HCEC 1CT (cell line): ENCODE results near the gene ZDHHC14.
"Not testable (repeated sequence)": the region's sequence is repeated elsewhere in the genome, so short reads cannot be mapped to it uniquely, and the experiment has no call there.

Experiments used
- DNase-seq: peaks from one replicate; pipeline ENCODE4 v3.0.0-alpha.2; 2017

Gene ZDHHC14

GRCh38 chr6:157709555-157709954 is 328.6 kb downstream of the ZDHHC14 start:
- no peak for DNase-seq

GRCh38 chr6:157710604-157711003 is 329.6 kb downstream of the ZDHHC14 start:
- peak; percentile 55 for DNase-seq

GRCh38 chr6:157711060-157711459 is 330.1 kb downstream of the ZDHHC14 start:
- no peak for DNase-seq

GRCh38 chr6:157712585-157713295 is 331.8 kb downstream of the ZDHHC14 start:
- DNase-seq: no peak

- DNase-seq: no peak
Observed at GRCh38 chr6:157713451-157714152, 332.6 kb downstream of the ZDHHC14 start.

DNA sequence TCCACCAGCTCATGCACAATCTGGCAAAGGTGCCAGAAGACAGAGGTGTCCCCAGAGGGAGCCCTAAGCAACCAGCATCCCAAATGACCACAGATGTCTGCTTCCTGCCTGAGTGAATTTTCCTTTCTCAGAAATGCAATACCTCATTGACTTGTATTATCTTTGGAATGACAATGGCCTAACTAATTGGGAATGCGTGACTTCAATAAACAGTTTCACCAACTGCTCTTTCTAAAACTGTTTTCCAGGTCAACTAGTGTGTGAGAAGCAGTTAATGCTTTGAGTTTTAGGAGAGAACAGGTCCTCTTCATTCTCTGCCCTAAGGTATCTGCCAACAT is 333.1 kb downstream of the ZDHHC14 start:
- peak; percentile 50 for DNase-seq

- DNase-seq: peak; percentile 94
Observed at GRCh38 chr6:157715728-157716164, 334.8 kb downstream of the ZDHHC14 start.

DNA sequence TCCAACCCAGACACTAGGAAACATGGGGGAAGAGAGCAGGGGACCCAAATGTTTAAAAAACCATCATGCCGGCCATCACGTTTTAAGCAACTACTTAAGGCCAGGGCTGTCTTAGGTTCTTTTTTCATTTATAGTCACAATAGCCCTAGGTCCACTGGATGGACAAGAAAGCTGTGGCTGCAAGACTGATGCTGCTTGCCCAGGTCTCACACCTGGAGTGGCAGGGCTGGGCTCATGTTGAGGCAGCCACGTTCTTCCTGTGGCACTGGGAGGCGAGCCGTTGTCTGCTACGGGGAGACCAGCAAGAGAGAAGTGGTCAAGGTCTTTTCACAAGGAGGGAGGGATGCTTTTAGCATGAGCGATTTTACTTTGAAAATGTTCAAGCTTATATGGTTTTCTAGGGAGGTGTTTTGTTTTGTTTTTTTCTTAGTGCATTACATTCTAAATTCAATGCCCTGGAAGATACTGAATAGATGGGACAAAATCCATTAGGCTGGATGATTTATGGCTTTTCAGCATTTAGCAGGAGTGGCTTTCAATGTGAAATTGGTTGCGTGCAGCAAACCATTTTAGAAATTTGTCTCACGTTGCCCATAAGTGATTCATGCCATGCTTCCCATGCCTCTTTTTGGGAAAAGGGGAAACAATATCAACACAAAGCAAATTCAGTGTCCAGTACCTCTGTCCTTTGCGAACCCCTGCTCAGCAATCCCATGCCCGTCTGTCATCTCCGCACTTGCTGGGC is 335.4 kb downstream of the ZDHHC14 start:
- DNase-seq: no peak

GRCh38 chr6:157717340-157717748 is 336.4 kb downstream of the ZDHHC14 start:
- DNase-seq: no peak

- DNase-seq: no peak
Observed at GRCh38 chr6:157718503-157719187, 337.7 kb downstream of the ZDHHC14 start.

DNA sequence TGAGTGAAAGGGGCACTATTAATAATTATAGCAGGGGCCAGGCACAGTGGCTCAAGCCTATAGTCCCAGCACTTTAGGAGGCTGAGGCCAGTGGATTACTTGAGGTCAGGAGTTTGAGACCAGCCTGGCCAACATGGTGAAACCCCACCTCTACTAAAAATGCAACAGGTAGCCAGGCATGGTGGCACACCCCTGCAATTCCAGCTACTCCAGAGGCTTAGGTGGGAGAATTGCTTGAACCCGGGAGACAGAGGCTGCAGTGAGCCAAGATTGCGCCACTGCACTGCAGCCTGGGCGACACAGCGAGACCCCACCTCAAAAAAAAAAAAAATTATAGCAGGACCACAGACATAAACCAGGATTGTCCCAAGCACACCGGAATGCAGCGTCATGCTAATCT is 340.0 kb downstream of the ZDHHC14 start:
- DNase-seq: not testable (repeated sequence)

GRCh38 chr6:157721426-157721825 is 340.4 kb downstream of the ZDHHC14 start:
- DNase-seq: no peak

- DNase-seq: no peak
Observed at GRCh38 chr6:157721830-157722229, 340.8 kb downstream of the ZDHHC14 start.

DNA sequence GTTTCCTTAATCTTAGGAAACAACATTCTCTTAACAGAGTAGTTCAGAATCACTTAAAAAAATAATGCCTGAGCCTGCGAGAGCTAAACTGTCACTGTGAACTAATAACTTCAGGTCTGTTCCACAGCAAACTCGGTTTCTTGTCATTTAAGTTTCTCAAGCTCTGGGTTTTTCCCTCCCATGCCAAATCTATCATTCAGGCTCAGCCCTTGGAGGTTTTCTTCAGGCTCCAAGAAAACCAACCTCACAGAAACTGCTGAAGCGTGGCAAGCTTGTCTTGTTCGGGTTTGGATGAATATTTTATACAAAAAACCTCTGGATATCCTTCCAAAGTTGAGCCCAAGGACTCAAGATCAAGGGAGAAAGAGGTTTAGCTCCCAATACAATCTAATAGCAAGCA is 342.4 kb downstream of the ZDHHC14 start:
- DNase-seq: no peak

DNA sequence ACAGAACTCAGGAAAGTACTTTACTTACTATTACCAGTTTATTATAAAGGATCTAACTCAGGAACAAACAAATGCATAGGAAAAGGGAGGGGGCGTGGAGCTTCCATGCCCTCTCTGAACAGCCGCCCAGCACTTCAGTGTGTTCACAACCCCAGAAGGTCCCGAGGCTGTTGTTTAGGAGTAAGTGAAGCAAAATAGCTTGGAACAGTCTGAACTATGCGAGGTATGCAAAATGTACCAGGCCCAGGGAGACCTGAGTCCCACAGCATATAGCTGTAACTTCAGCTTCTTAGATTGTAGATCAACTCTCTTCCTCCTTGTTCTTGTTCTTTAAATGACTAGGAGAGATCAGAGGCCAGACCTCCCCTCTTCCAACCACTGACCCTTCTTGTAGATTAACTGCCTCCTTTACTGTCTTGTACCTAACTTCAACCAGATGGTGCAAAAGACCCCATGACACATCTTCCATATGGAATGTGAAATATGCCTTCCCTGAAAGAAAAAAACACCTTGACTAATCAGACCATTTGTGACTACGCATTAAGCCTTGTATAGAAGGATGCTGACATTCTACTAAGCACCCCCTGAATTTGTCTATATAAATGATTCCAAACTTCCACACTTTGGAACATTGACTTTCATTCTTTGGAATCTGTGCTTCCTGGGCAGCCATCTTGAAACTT is 343.3 kb downstream of the ZDHHC14 start:
- DNase-seq: no peak

DNA sequence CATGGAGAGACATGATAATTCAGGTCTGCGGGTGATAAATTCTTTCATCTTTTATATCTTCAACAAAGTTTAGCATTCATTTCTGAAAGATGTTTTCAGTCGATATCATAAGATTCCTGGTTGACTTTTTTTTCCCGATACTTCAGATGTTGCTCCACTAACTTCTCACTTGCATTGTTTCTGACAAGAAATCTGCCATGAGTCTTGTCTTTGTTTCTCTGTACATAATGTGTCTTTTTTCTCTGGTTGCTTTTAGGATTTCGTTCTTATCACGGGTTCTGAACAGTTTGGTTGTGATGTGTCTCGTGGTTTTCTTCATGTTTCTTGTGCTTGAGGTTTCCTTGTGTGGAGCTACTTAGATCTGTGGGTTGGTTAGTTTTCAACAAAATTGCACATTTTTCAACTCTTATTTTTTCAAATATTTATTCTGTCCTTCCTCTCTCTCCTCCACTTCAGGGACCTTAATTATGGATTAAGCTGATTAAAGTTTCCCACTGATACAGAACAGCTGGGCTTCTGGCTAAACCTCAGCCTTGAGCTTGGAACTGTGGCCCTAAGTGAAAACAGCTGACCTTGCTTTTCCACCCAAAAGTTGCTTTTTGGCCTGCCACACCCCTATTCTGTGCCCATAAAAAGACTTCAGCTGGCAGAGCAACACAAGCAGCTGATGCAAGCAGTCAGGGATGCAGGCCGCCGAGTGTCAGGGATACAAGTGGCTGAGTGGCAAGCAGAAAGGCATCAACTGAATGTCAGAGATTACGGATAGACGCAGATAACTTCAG is 344.2 kb downstream of the ZDHHC14 start:
- DNase-seq: no peak

GRCh38 chr6:157725836-157726235 is 344.8 kb downstream of the ZDHHC14 start:
- no peak for DNase-seq

GRCh38 chr6:157726892-157727628 is 346.1 kb downstream of the ZDHHC14 start:
- no peak for DNase-seq
